Effector memory CD4-positive, alpha-beta T cell (primary cell): ENCODE data around the gene ZYX.

Experiments used
- DNase-seq, 3 donors: peaks; one replicate each; pipeline ENCODE4 v3.0.0-alpha.2; 2020
- H3K27ac ChIP-seq: 2 replicates; pipeline ENCODE4 v1.7.0; 2013; ENCODE audit warnings: mild to moderate bottlenecking, low read length, moderate library complexity; ENCODE audit not compliant: insufficient read depth, poor library complexity, severe bottlenecking
- H3K27me3 ChIP-seq: replicated peaks from 2 replicates; pipeline ENCODE4 v1.7.0; 2013; ENCODE audit warnings: mild to moderate bottlenecking, low read length; ENCODE audit not compliant: insufficient read depth, control insufficient read depth, poor library complexity, severe bottlenecking
- H3K36me3 ChIP-seq: 2 replicates; pipeline ENCODE4 v1.7.0; 2013; ENCODE audit warnings: mild to moderate bottlenecking, low read length, moderate library complexity; ENCODE audit not compliant: control insufficient read depth, insufficient read depth
- H3K4me1 ChIP-seq: 2 replicates; pipeline ENCODE4 v1.7.0; 2013; ENCODE audit warnings: low read length, mild to moderate bottlenecking; ENCODE audit not compliant: control insufficient read depth, insufficient read depth, poor library complexity, severe bottlenecking
- H3K4me3 ChIP-seq: 2 replicates; pipeline ENCODE4 v1.7.0; 2013; ENCODE audit warnings: low read length, low read depth, mild to moderate bottlenecking; ENCODE audit not compliant: insufficient read depth, poor library complexity, severe bottlenecking
- H3K9me3 ChIP-seq: 2 replicates; pipeline ENCODE4 v1.7.0; 2013; ENCODE audit warnings: mild to moderate bottlenecking, low read length, moderate library complexity; ENCODE audit not compliant: control insufficient read depth

ZYX gene

GRCh38 chr7:143435266-143435665, 54.1 kb downstream of the ZYX start:
- no peak overlapping the region for H3K27ac ChIP-seq
- no peak for DNase-seq
- no peaks in the 10 kb centered on the region for H3K4me1 ChIP-seq

GRCh38 chr7:143436325-143436946, 55.3 kb downstream of the ZYX start:
- H3K4me1 ChIP-seq: no peaks in the 10 kb centered on the region
- H3K27me3 ChIP-seq: no peaks in the 10 kb centered on the region
- no peak overlapping the region for H3K4me3 ChIP-seq
- DNase-seq: no peak
- no peaks in the 10 kb centered on the region for H3K9me3 ChIP-seq
- H3K36me3 ChIP-seq: no peaks in the 10 kb centered on the region
- no peak overlapping the region for H3K27ac ChIP-seq

More at GRCh38 chr7:143435266-143435665, 54.1 kb downstream of the ZYX start:
- H3K4me3 ChIP-seq: no peak overlapping the region
- no peaks in the 10 kb centered on the region for H3K9me3 ChIP-seq
- H3K27me3 ChIP-seq: no peaks in the 10 kb centered on the region
- H3K36me3 ChIP-seq: no peaks in the 10 kb centered on the region

- no peak overlapping the region for H3K27ac ChIP-seq
- H3K27me3 ChIP-seq: no peaks in the 10 kb centered on the region
- no peak for DNase-seq
- H3K36me3 ChIP-seq: no peaks in the 10 kb centered on the region
- H3K4me3 ChIP-seq: no peak overlapping the region
- H3K9me3 ChIP-seq: no peaks in the 10 kb centered on the region
- no peaks in the 10 kb centered on the region for H3K4me1 ChIP-seq
Observed at GRCh38 chr7:143437578-143437977, 56.4 kb downstream of the ZYX start.

- DNase-seq: no peak
- H3K36me3 ChIP-seq: peaks cover 5% of the 10 kb centered on the region
Observed at GRCh38 chr7:143439866-143440265, 58.7 kb downstream of the ZYX start.

More at GRCh38 chr7:143439866-143440265, 58.7 kb downstream of the ZYX start:
- H3K27me3 ChIP-seq: no peaks in the 10 kb centered on the region
- H3K4me1 ChIP-seq: no peaks in the 10 kb centered on the region
- H3K9me3 ChIP-seq: no peaks in the 10 kb centered on the region
- H3K4me3 ChIP-seq: no peak overlapping the region
- H3K27ac ChIP-seq: no peak overlapping the region
